ENCODE data around the gene POLR2L.

- TF ChIP-seq, protein P1, sequence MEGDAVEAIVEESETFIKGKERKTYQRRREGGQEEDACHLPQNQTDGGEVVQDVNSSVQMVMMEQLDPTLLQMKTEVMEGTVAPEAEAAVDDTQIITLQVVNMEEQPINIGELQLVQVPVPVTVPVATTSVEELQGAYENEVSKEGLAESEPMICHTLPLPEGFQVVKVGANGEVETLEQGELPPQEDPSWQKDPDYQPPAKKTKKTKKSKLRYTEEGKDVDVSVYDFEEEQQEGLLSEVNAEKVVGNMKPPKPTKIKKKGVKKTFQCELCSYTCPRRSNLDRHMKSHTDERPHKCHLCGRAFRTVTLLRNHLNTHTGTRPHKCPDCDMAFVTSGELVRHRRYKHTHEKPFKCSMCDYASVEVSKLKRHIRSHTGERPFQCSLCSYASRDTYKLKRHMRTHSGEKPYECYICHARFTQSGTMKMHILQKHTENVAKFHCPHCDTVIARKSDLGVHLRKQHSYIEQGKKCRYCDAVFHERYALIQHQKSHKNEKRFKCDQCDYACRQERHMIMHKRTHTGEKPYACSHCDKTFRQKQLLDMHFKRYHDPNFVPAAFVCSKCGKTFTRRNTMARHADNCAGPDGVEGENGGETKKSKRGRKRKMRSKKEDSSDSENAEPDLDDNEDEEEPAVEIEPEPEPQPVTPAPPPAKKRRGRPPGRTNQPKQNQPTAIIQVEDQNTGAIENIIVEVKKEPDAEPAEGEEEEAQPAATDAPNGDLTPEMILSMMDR (IDR thresholded peaks at IDR 0.05) = no peak
- TF ChIP-seq POLR2A (IDR thresholded peaks at IDR 0.05) = no peak
Observed at GRCh38 chr11:792535-792821, 49.9 kb downstream of the POLR2L start.
